Keratinocyte (primary cell): ENCODE results near the gene RPL41. TPM values are rescaled to one million over a fixed set of nuclear protein-coding genes. Genes with fewer than 3 reads are reported as not detected.

Experiments used
- DNase-seq: peaks from one replicate; pipeline ENCODE4 v3.0.0-alpha.2; 2011; ENCODE audit warnings: low read depth, missing footprints, low spot score
- FAIRE-seq: peaks from 2 replicates; lab custom pipeline; 2011; peaks lifted over from hg19 to GRCh38; lab: Jason Lieb, UNC
- H2AFZ ChIP-seq: 2 replicates; pipeline ENCODE4 v1.6.0; 2012; ENCODE audit warnings: low read length, control low read depth, inconsistent platforms; ENCODE audit not compliant: control insufficient read depth
- H3K27ac ChIP-seq: 2 replicates; pipeline ENCODE4 v1.5.1; 2011; ENCODE audit warnings: low read length; ENCODE audit not compliant: control insufficient read depth, insufficient read depth
- H3K27me3 ChIP-seq: 3 replicates; pipeline ENCODE4 v1.6.0; 2011; ENCODE audit warnings: low read length; ENCODE audit not compliant: control insufficient read depth, insufficient read depth; ENCODE audit errors: extremely low read depth
- H3K36me3 ChIP-seq, 2 experiments: 2 replicates in 1 of 2; 3 replicates in 1 of 2; pipeline ENCODE4 v1.5.1; 2011; ENCODE audit warnings: low read length in 2 of 2, mild to moderate bottlenecking in 1 of 2; ENCODE audit not compliant: control insufficient read depth in 2 of 2, insufficient read depth in 2 of 2; ENCODE audit errors: extremely low read depth in 1 of 2
- H3K4me1 ChIP-seq: 3 replicates; pipeline ENCODE4 v1.5.1; 2011; ENCODE audit warnings: low read length; ENCODE audit not compliant: control insufficient read depth, insufficient read depth; ENCODE audit errors: extremely low read depth
- H3K4me2 ChIP-seq: 3 replicates; pipeline ENCODE4 v1.6.0; 2011; ENCODE audit warnings: low read depth, low read length; ENCODE audit not compliant: control insufficient read depth, insufficient read depth; ENCODE audit errors: extremely low read depth
- H3K4me3 ChIP-seq, 3 experiments: fragments of 200-600 bp in 1 of 3; sonication (generic) in 1 of 3; 2 replicates in 2 of 3; 3 replicates in 1 of 3; pipeline ENCODE4 v1.5.1; 2011 to 2016; ENCODE audit warnings: low read length in 3 of 3, mild to moderate bottlenecking in 3 of 3, control low read depth in 2 of 3, inconsistent platforms in 1 of 3, low read depth in 1 of 3, mixed read lengths in 1 of 3, mixed run types in 1 of 3, moderate library complexity in 1 of 3; ENCODE audit not compliant: control insufficient read depth in 2 of 3, insufficient read depth in 2 of 3; ENCODE audit errors: extremely low read depth in 1 of 3
- H3K79me2 ChIP-seq: 2 replicates; pipeline ENCODE4 v1.6.0; 2012; ENCODE audit warnings: low read length; ENCODE audit not compliant: control insufficient read depth, insufficient read depth
- H3K9ac ChIP-seq: 3 replicates; pipeline ENCODE4 v1.6.0; 2011; ENCODE audit warnings: low read length; ENCODE audit not compliant: control insufficient read depth, insufficient read depth; ENCODE audit errors: extremely low read depth
- H3K9me1 ChIP-seq: 3 replicates; pipeline ENCODE4 v1.6.0; 2011; ENCODE audit warnings: low read length; ENCODE audit not compliant: control insufficient read depth, insufficient read depth; ENCODE audit errors: extremely low read depth
- H3K9me3 ChIP-seq: 2 replicates; pipeline ENCODE4 v1.5.1; 2012; ENCODE audit warnings: low read depth, low read length; ENCODE audit not compliant: control insufficient read depth
- H4K20me1 ChIP-seq: 3 replicates; pipeline ENCODE4 v1.6.0; 2011; ENCODE audit warnings: low read length; ENCODE audit not compliant: control insufficient read depth, insufficient read depth; ENCODE audit errors: extremely low read depth
- CTCF ChIP-seq, 3 experiments: IDR thresholded peaks in 1 of 3; conservative IDR thresholded peaks in 1 of 3; optimal IDR thresholded peaks in 1 of 3; 2 replicates in 2 of 3; 3 replicates in 1 of 3; pipeline versions ENCODE3 to v1.5.1; 2011; ENCODE audit warnings: low read length in 3 of 3, mild to moderate bottlenecking in 3 of 3, moderate library complexity in 2 of 3, control low read depth in 1 of 3, inconsistent platforms in 1 of 3; ENCODE audit not compliant: insufficient read depth in 2 of 3; ENCODE audit errors: extremely low read depth in 1 of 3
- EZH2 ChIP-seq: IDR thresholded peaks from one replicate; pipeline ENCODE4 v1.6.1; 2012; ENCODE audit warnings: inconsistent platforms, mild to moderate bottlenecking, low read length, moderate library complexity
- dilution Hi-C: fragments of 300-500 bp; cut with MboI; formaldehyde crosslinking; loops from one replicate; pipeline ENCODE4 v1.7.0; 2020; ENCODE audit warnings: low sequenced_read_pairs; ENCODE audit not compliant: extremely low pct_ligation_motif_present
- polyA plus RNA-seq, 5 experiments: library from polyadenylated mRNA; depleted of rRNA in 3 of 5; stranded (reverse) in 3 of 5; stranded (forward) in 1 of 5; unstranded in 1 of 5; fragments of >200 nt; gene quantifications; 1 replicate in 1 of 5; 2 replicates in 3 of 5; 3 replicates in 1 of 5; pipeline versions ENCODE4 v1.2.1 to v1.2.3, GENCODE V29; 2011 to 2012; ENCODE audit warnings: missing spikeins in 2 of 5, low read depth in 1 of 5, low replicate concordance in 1 of 5

RPL41 gene
- polyA plus RNA-seq, 1 donor (not counting 4 experiments of a cell fraction or from before 2014, with no cell fraction given), result 10,481 TPM

- TF ChIP-seq CTCF (optimal IDR thresholded peaks at IDR 0.05 in 1 of 3, IDR thresholded peaks at IDR 0.05 in 1 of 3, conservative IDR thresholded peaks at IDR 0.05 in 1 of 3; ENCODE audit: extremely low read depth in 1 of 3, insufficient read depth in 2 of 3, low read length in 3 of 3), result no peak
- no peak for TF ChIP-seq EZH2
- FAIRE-seq (no peak), DNase-seq (no peak)
- dilution Hi-C loops, result no loop called here
- no peak overlapping the region for H3K4me2 ChIP-seq
- H3K27me3 ChIP-seq, result no peaks in the 10 kb centered on the region
- H2AFZ ChIP-seq, result no peak overlapping the region
- peaks cover 12 to 15% of the 10 kb centered on the region in 2 experiments for H3K36me3 ChIP-seq
- no peak overlapping the region for H3K9ac ChIP-seq
- peaks cover 33% of the 10 kb centered on the region for H3K79me2 ChIP-seq
- H3K9me1 ChIP-seq, result no peaks in the 10 kb centered on the region
- H3K27ac ChIP-seq, result no peak overlapping the region
- H3K4me1 ChIP-seq, result peaks cover 21% of the 10 kb centered on the region
- H3K4me3 ChIP-seq, result no peak overlapping the region
- H4K20me1 ChIP-seq, result peaks cover 6% of the 10 kb centered on the region
- no peaks in the 10 kb centered on the region for H3K9me3 ChIP-seq
Observed at GRCh38 chr12:56102683-56103065, 13.8 kb upstream of the RPL41 start.

- Histone ChIP-seq H4K20me1 (peaks cover 6% of the 10 kb centered on the region), H3K36me3 (peaks cover 17 to 21% of the 10 kb centered on the region in 2 experiments), H3K9me1 (no peaks in the 10 kb centered on the region), H2AFZ (peak overlapping the region; percentile 63), H3K4me1 (peaks cover 21% of the 10 kb centered on the region), H3K27me3 (no peaks in the 10 kb centered on the region), H3K79me2 (peaks cover 36% of the 10 kb centered on the region), H3K4me2 (peak overlapping the region; percentile 87), H3K4me3 (peak overlapping the region; percentile 79 to 95 (median 93)), H3K9ac (peak overlapping the region; percentile 95), H3K9me3 (no peaks in the 10 kb centered on the region), H3K27ac (no peak overlapping the region)
- dilution Hi-C loops, result no loop called here
- DNase-seq (no peak), FAIRE-seq (no peak)
- TF ChIP-seq EZH2 (no peak), CTCF (optimal IDR thresholded peaks at IDR 0.05 in 1 of 3, IDR thresholded peaks at IDR 0.05 in 1 of 3, conservative IDR thresholded peaks at IDR 0.05 in 1 of 3; ENCODE audit: extremely low read depth in 1 of 3, insufficient read depth in 2 of 3, low read length in 3 of 3) (no peak)
Observed at GRCh38 chr12:56103066-56103711, 13.2 kb upstream of the RPL41 start.
